ENCODE measurements around the gene SLC39A7.
"Not testable (repeated sequence)": the region's sequence is repeated elsewhere in the genome, so short reads cannot be mapped to it uniquely, and the experiment has no call there.

Gene SLC39A7

DNA sequence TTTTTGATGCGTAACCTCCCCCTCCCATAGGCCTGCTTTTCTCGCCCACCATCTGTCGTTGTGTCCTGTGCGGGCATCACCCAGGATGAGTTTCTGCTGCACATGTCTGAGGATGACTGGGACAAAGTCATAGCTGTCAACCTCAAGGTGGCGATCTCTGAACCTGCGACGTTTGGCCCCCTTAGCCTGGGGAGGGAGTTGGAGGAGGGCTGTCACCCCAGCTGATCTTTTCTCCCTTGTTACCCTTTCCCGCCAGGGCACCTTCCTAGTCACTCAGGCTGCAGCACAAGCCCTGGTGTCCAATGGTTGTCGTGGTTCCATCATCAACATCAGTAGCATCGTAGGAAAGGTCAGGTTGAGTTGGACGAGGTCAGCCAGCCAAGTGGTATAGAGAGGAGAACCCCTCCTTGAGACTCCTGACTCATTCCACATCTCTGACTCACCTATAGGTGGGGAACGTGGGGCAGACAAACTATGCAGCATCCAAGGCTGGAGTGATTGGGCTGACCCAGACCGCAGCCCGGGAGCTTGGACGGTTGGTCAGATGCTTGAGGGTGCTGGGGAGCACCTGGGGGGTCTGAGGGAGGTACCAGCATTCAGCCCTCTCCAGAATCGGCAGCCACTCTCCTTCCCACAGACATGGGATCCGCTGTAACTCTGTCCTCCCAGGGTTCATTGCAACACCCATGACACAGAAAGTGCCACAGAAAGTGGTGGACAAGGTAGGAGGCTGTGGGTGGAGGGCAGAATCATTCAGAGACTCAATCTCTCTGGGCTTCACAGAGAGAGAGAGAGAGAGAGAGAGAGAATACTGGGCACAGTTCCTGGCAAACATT, 4.7 kb downstream of the SLC39A7 start:
- peak; percentile 74 for DNase-seq (ENCODE audit: low spot score)

DNA sequence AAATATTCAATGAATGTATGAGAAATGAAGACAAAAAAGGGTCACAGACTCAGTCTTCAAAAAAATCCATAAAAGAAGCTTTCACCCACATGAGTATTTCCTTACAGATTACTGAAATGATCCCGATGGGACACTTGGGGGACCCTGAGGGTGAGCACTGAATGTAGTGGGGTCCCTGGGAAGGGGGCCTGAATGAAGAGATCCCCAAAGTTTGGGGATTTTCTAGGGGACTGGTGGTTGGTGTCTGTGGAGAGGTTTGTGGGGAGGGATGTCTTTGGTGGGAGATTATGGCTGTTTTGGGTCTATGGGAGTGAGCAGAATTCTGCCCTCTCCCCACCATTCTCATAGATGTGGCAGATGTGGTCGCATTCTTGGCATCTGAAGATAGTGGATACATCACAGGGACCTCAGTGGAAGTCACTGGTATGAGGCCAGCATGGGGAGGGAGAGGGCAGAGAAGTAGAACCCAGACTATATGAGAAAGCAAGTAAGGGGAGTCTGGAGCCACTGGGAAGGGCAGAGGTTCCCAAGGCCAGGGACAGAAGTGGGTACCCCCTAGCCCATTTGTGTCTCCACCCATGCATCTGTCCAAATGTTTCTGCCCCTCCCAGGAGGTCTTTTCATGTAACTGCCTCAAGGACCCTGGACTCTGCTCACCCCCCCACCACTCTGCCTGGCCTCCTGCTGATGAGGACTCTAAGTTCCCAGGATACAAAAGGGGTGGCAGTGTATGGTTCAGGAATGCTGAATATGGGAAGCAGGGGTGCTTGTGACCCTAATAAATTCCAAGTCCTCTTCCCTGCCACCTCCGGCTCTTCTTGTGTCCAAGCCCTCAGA, 5.6 kb downstream of the SLC39A7 start:
- no peak for DNase-seq (ENCODE audit: low spot score)

DNA sequence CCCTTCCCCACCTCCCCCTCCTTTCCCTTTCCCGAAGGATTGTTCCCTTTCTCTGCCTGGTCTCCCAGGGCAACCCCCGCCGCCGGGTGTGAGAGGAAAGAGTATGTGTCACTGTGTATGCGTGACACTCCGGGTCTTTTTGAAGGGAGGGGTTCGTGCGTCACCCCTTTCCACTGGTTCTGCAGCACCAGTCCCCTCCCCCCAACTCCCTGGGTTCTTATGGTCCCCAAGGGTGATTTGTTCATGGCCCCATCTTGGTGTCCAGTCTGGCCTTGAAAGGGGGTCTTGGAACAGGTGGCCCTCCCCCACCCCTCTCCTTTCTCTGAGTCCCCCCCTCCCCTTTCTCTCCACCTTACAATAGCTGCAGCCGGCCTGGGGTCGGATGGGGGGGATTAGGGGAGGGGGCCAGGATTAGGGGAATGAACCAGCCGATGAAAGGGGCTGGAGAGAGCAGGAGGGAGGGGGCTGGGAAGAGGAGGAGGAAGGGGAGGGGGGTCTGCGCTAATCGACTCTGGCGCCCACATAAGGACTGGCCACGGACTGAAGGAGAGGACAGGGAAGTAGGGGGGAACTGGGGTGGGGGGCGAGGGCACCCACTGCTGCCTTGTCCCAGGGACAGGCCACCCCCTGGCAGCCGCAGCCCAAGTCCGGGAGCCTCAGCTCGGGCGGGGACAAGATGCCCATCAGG, 6.3 kb downstream of the SLC39A7 start:
- DNase-seq (ENCODE audit: low spot score) = no peak

DNA sequence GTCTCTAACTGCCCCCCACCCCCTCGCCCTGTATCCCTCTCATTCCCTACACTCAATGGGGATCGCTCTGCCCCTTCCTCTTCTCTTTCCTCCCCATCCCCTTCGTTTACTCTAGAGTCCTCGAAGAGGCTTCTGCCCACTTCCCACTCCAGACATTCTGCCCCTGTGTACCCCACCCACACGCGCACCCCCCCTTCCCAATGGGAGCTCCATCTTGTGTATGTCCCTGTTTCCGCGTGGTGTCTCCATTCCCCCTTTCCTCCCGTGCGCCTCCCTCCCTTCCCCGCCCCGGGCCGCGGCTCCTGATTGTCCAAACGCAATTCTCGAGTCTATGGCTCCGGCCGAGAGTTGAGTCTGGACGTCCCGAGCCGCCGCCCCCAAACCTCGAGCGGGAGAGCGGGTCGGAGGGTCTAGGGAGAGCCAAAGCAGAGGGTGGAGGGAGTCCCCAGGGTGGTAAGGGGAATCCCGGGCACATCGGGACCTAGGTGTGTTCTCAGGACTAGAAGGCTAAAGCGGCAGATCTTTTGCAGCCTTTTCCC, 7.0 kb downstream of the SLC39A7 start:
- no peak for DNase-seq (ENCODE audit: low spot score)

DNA sequence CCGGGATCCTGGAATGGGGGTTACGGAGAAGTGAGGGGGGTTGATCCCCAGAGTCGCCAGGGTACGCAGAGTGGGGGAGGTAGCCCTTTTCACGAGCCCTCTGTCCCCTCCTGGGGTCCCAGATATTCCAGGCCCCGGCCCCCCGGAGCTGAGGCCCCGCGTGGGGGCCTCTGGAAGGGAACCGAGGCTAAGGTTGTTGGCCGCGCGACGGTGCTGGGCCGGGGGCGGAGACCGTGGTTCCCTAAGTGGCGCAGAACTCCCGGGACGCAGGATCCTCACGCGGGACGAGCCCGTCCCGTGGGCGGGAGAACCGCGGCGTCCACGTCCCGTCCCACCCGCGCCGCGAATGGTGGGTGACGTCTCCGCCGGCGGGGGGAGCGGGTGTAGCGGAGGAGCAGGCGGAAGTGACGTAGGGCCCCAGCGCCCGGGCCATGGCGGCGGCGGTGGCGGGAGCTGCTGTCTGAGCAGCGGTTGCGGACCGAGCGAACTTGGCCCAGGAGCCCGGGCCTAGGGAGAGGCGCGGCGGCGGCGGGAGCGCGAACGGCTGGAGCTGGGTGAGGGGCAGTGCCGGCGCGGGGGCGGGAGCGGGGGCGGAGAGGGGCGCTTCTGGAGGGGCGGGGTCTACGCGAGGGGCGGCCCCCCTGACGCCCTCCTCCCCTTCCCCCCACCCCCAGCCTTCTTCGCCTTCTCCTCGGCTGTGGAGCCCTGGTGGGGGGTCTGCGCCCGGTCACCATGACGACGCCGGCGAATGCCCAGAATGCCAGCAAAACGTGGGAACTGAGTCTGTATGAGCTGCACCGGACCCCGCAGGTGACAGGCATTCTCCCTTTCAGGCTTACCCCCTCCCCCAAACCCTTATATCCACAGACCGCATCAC, 7.7 kb downstream of the SLC39A7 start, which contains the start of gene RING1:
TSS of gene RING1 (plus strand) at position 410 of the 877 bp plus-strand sequence. CDS start at position 733, 323 bp downstream.
- peak; percentile 82 for DNase-seq (ENCODE audit: low spot score)

DNA sequence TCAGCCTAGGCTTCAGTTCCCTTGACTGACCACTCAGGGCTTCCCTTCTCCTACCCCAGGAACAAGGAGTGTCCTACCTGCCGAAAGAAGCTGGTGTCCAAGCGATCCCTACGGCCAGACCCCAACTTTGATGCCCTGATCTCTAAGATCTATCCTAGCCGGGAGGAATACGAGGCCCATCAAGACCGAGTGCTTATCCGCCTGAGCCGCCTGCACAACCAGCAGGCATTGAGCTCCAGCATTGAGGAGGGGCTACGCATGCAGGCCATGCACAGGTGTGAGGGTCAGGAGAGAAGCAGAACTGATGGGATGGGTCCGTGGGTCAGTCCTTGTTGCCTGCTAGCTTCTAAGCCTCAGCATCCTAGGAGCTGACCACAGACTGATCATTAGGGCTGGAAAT, 9.2 kb downstream of the SLC39A7 start:
- no peak for DNase-seq (ENCODE audit: low spot score)

DNA sequence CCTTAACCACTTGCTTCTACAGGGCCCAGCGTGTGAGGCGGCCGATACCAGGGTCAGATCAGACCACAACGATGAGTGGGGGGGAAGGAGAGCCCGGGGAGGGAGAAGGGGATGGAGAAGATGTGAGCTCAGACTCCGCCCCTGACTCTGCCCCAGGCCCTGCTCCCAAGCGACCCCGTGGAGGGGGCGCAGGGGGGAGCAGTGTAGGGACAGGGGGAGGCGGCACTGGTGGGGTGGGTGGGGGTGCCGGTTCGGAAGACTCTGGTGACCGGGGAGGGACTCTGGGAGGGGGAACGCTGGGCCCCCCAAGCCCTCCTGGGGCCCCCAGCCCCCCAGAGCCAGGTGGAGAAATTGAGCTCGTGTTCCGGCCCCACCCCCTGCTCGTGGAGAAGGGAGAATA, 10.5 kb downstream of the SLC39A7 start:
- no peak for DNase-seq (ENCODE audit: low spot score)

DNA sequence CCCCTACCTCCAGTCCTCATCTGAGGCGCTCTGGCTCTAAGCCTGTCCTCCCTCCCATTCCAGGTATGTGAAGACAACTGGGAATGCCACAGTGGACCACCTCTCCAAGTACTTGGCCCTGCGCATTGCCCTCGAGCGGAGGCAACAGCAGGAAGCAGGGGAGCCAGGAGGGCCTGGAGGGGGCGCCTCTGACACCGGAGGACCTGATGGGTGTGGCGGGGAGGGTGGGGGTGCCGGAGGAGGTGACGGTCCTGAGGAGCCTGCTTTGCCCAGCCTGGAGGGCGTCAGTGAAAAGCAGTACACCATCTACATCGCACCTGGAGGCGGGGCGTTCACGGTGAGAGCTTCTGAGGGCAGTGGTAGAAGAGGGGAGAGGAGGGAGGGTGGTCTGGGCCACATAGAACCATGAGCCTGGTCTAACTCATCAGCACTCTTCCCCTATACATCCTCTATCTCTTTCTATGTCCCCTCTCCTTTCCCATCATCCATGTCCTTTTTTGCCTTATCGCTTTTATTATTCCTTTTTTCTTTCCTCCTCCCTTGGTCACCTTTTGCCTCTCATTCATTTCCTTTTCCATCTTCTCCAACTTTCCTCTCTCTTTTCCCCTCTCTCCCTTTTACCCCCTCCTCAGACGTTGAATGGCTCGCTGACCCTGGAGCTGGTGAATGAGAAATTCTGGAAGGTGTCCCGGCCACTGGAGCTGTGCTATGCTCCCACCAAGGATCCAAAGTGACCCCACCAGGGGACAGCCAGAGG, 11.2 kb downstream of the SLC39A7 start:
- DNase-seq (ENCODE audit: low spot score) = no peak

DNA sequence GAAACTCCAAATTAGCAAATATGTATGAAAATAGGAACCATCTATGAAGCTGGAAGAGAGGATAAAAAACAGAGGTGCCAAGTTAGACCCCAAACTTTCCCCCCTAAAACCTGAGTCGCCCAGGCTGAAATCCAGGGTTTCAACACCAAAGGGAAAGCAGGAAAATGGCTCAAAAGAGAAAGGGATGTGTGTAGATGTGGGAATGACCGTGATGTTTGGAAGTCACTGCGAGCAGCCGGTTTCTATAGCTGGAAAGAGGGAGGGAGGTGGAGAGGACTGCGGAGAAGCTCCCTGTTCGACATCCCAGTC, 12.1 kb downstream of the SLC39A7 start:
- DNase-seq (ENCODE audit: low spot score) = no peak

DNA sequence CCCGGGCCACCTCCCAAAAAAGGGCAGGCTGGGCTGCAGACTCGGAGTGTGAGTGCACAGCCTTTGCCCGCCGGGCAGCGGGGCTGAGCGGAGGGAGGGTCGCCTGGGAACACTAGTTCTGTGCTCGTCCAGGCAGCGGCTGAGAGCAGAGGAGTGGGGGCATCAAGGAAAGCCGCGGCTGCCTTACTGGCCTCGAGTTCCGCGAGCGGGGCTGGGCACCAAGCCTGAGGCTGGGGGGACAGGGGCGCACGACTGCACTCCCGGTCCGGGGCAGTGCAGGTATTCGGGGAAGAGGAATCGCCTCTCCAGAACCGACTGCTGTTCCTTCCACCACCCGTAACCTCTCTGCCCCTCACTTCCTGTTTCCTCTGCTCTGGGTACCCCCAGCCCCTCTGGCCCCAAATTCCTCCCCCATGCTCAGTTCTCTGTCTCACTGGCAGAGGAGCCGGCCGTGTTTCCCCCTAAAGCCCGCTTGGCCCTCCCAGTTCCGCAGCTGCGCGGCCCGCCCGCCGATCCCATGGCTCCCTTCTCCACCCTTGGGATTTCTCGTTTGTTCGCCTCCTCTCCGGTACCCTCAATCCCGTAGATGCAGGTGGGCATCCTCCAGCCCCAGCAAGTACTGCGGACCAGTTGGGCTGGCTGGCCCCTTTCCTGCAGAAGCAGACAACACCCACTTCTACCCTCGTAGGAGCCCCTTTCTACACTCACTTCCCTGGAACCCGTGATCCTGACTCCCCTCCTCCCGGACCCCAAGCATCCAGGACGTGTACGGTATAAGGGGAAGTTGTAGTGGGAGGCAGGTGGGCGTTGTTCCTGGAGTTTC, 12.7 kb downstream of the SLC39A7 start:
- DNase-seq (ENCODE audit: low spot score) = no peak

DNA sequence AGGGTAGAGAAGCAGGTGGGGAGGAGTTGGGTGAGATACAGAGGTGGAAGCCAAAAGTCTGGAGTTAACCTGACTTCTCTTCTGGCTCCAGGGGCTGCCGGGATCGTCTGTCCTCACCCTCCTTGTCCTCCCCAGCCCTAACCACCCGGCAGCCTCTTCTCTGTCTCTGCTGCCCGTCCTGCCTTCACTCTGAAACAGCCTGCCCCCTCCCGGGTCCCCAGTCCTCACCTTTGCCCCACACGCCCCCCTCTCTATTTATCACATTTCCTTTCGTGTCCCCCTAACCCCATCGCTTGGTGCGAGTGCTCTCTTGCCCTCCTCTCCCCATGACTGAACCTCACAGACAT, 13.3 kb downstream of the SLC39A7 start:
- DNase-seq (ENCODE audit: low spot score) = no peak

DNA sequence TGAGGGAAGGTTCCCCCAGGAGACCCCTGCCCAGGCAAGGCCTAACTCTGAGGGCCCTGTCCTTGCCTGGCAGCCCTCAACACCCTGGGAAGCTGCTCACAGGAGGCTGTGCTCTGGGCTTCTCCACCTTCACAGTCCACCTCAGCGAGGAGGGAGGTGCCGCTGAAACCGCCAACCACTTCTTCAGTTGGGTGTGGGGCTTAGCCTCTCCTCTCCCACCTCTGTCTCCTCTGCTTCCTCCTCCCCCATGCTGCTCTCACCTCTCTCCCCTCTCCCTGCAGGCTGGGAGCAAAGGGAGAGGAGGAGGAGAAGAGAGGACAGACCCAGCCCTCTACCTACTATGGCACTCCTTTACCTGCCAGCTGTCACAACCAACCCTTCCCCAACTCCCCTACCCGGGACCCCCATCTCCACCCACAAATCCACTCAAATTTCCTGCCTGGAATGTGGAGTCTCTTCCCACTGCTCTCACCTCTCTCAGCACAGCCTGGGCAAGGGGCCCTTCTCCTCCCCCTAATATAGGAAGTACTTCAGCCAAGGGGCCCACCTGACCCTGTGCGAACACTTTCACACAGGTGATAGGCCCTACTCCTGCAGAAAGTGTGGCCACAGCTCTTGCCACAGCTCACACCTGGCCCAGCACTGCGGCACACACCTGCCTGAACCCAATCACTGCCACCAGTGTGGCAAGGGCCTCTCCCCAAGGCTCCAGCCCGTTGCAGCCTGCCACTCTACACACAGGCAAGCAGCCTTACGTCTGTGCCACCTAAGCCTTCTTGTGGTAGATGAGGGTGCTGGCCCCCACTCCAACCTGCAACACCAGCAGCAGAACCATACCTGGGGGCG, 14.8 kb downstream of the SLC39A7 start:
- DNase-seq (ENCODE audit: low spot score) = no peak

DNA sequence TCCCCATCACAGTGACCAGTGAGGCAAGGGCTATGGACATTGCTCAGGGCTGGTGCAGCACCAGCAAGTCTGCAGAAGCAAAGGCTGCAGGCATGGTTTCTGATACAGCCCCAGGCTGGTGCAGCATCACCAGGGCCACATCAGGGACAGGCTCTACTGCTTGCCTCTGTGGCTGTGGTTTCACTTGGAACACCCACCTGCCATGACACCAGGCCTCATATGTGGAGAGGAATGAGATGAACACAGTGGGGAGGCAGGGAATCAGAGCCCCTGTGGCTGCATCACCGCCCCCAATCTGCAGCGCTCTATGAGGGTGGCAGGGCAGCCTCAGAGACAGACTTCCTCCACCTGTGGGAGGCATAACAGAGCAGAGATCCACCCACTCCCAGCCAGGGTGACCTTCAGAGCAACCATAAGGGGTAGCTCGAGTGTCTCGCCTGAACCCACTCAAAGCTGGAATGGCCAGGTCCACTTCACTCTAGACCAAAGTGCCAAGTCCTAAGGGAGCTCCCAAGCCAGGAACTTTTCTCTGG, 15.5 kb downstream of the SLC39A7 start:
- no peak for DNase-seq (ENCODE audit: low spot score)

DNA sequence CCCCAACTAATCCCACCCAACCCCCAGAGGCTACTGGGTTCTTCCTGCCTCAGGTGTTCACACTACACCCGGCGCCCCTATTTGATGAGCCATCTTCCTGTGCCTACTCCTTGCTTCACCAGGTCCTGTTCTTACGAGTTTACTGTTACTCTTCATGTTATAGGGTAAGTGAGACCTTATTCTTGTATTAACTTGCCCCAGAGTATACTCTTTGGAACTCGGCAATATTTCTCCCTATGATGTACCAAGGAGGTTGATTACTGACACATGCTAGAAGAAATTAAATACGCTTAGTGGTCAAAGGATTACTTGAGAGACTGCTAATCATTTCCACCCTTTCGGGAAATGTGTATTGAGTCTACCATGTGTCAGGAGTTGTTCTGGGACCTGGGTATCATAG, 16.6 kb downstream of the SLC39A7 start:
- DNase-seq (ENCODE audit: low spot score) = no peak

DNA sequence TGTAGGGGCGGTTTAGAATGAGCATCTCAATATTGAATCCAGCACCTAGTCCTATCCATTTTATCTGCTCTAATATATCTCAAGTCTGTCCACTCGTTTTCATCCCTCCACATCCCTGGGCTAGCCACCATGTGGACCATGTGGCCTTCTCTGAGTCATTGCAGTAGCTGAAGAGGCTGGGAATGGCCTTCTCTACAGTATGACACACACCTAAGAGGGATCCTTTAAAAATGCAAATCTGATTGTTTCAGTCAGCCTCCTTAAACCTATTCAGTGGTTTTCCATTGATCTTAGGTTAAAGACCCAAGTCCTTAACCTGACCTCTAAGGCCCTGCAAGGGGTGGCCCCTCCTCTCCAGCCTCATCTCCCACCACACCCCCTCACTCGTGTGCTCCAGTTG, 17.0 kb downstream of the SLC39A7 start:
- DNase-seq (ENCODE audit: low spot score) = no peak

DNA sequence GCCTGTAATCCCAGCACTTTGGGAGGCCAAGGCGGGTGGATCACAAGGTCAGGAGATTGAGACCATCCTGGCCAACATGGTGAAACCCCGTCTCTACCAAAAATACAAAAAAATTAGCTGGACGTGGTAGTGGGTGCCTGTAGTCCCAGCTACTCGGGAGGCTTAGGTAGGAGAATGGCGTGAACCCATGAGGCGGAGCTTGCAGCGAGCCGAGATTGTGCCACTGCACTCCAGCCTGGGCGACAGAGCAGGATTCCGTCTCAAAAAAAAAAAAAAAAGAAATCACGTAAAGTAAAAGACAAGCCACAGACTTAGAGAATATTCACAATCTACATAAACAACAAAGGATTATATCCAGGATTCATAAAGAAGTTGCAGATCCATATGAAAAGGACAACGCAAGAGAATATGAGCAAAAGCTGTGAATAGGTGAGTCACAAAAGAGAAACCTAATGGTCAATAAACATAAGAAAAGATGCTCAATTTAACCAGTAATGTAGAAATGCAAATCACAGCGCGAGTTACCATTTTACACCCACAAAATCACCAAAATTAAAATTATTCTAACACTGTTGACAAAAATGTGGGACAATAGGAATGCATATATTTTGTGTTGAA, 25.9 kb downstream of the SLC39A7 start:
- DNase-seq (ENCODE audit: low spot score) = not testable (repeated sequence)

DNA sequence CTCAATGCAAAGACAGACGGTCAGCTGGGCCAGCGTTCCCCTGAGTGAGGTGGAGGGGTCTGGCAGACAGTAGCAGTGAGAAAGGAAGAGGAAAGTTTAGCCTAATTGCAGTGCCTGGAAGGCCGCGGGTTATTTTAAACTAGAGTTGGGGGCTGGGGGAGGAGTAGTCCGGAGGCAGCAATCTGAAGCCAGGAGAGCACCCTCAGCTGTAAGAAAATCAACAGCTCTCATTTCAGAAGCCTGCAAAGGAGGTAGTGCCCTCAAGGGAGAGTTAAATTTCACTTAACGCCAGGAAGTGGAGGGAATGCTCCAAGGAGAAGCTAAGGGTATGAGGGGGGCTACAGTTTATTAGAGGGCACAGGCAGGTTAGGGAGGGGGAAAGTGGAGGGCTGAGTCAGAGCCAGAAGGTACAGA, 34.6 kb downstream of the SLC39A7 start:
- no peak for DNase-seq (ENCODE audit: low spot score)

DNA sequence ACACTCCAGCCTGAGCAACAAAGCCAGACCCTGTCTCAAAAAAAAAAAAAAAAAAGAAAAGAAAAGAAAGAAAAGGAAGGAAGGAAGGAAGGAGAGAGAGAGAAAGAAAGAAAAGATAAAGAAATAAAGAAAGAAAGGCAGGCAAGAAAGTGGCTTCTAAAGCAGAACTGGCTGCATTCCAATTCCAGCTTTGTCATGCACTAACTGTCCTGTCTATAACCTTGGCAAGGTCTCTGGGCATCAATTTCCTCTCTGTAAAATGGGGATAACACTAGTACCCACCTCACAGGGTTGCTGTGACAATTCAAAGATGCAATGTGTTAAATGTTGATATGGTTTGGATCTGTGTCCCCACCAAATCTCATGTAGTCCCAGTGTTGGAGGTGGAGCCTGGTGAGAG, 35.7 kb downstream of the SLC39A7 start:
- no peak for DNase-seq (ENCODE audit: low spot score)
